Measurements from ENCODE around the gene CAMK2A.
"Not testable (repeated sequence)": the region's sequence is repeated elsewhere in the genome, so short reads cannot be mapped to it uniquely, and the experiment has no call there.

The CAMK2A gene

GRCh38 chr5:150255659-150256409 is 33.7 kb downstream of the CAMK2A start:
- DNase-seq (ENCODE audit: low read depth, low spot score) = no peak

- DNase-seq (ENCODE audit: low read depth, low spot score) = no peak
These were observed 34.8 kb downstream of the CAMK2A start for GRCh38 chr5:150254774-150255173.

DNA sequence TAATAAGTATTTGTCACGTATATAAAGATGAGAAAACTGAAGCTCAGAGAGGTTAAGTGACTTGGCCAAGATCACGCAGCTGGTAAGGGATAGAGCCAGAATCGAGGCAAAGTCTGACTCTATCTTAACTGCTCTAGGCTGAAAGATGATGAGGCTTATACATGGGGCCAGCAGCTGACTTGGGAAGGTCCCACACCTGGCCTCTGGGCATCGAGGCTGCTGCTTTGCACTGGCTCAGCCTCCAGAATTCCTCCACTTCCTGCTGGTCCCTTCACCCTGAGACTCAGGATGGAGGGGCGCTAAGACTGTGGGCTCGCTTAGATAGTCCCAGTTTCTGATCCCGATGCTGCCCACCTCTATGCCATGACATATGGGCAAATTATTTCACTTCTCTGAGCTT is 35.2 kb downstream of the CAMK2A start:
- no peak for DNase-seq (ENCODE audit: low read depth, low spot score)

GRCh38 chr5:150253416-150254208 is 36.0 kb downstream of the CAMK2A start:
- DNase-seq (ENCODE audit: low read depth, low spot score) = no peak

GRCh38 chr5:150252489-150252888 is 37.1 kb downstream of the CAMK2A start:
- no peak for DNase-seq (ENCODE audit: low read depth, low spot score)

DNA sequence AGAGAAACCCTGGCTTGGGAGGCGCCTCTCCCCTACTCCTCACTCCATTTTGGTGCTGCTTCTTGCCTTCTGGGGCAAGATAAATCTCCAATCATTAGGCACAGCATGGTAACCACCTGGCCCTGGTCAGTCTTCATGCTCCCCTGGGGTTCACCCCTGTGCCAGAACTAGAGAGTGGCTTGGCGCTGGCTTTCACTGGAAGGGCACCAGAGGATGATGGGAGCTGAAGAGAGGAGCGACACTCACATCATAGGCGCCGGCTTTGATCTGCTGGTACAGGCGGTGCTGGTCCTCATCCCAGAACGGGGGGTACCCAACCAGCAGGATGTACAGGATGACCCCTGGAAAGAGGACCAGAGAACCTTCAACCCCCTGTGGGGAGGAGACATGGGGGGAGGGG is 38.1 kb downstream of the CAMK2A start:
- no peak for DNase-seq (ENCODE audit: low read depth, low spot score)

GRCh38 chr5:150249744-150250143 is 39.8 kb downstream of the CAMK2A start:
- DNase-seq (ENCODE audit: low read depth, low spot score) = no peak

- DNase-seq (ENCODE audit: low read depth, low spot score) = no peak
These were observed 40.6 kb downstream of the CAMK2A start for GRCh38 chr5:150248946-150249345.

DNA sequence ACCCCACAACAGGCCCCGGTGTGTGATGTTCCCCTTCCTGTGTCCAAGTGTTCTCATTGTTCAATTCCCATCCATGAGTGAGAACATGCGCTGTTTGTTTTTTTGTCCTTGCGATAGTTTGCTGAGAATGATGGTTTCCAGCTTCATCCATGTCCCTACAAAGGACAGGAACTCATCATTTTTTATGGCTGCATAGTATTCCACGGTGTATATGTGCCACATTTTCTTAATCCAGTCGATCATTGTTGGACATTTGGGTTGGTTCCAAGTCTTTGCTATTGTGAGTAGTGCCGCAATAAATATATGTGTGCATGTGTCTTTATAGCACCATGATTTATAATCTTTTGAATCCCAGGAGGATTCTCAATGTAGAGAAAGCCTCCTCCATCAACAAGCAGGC is 41.1 kb downstream of the CAMK2A start:
- not testable (repeated sequence) for DNase-seq (ENCODE audit: low read depth, low spot score)

DNA sequence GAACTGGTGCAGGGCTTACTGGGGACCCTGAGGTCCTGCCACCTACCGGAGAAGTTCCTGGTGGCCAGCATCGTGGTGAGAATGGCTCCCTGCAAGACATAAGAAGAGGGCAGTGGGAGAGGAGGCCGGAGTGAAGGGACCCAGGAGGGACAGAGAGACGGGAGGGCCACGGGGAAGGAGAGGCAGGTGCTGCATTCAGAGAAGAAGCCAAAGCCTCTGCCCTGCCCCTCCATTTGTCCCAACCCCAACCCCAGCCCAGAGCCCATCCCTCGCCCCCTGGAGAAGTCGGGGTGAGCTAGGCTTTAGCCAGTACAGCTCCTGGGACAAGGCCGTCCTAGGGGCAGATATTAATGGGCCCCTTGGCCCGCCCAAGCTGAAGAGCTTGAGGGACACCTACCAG is 41.8 kb downstream of the CAMK2A start:
- no peak for DNase-seq (ENCODE audit: low read depth, low spot score)

GRCh38 chr5:150246835-150247234 is 42.7 kb downstream of the CAMK2A start:
- no peak for DNase-seq (ENCODE audit: low read depth, low spot score)

DNA sequence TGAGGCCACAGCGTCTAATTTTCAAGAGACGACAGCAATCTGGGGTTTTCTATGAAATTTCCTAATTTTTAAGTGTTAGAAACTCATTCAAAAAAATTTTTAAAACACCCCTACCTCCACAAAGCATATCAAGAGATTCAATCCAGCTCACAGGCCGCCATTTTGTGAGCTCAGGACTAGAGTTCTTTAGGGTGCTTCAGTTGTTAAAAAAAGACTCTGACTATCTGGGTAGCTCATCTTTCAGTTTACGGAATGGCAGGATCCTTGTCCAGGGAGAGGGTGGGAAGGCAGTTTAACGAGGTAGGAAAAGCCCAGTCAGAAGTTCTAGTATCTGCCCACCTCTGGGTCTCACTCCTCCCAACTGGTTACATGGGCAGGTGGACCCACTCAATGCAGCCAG is 43.1 kb downstream of the CAMK2A start:
- no peak for DNase-seq (ENCODE audit: low read depth, low spot score)

GRCh38 chr5:150245808-150246207 is 43.8 kb downstream of the CAMK2A start:
- no peak for DNase-seq (ENCODE audit: low read depth, low spot score)

DNA sequence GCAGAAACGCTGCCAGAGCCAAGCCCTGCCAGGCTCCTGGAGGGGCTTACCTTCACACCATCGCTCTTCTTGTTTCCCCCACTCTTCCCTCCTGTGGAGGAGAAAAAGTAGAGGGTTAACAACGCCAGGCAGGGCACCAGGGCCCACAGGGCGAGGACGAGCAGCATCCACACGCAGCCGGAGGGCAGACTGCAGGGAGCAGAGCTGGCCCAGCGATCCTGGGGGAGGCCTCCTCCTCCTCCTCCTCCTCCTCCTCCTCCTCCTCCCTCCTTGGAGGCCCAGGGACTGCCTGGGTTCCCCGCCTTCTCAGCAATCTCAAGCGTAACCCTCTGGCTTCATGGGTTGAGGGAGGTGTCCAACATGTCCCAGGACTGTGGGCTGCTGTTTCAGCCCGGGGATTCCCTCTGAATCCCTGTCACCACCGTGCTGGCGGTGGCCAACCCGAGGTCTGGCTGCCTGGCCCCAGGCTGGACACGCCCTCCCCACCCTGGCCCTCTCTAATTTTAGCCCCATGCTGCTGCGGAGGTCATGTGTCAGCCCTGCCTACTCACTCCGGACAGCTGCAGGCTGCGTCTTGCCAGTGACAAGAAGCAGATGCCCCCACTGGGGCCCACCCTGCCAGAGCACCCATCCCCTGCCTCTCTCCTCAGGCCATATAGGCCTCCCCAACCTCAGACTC is 44.3 kb downstream of the CAMK2A start:
- DNase-seq (ENCODE audit: low read depth, low spot score) = no peak

GRCh38 chr5:150244209-150244608 is 45.4 kb downstream of the CAMK2A start:
- no peak for DNase-seq (ENCODE audit: low read depth, low spot score)

DNA sequence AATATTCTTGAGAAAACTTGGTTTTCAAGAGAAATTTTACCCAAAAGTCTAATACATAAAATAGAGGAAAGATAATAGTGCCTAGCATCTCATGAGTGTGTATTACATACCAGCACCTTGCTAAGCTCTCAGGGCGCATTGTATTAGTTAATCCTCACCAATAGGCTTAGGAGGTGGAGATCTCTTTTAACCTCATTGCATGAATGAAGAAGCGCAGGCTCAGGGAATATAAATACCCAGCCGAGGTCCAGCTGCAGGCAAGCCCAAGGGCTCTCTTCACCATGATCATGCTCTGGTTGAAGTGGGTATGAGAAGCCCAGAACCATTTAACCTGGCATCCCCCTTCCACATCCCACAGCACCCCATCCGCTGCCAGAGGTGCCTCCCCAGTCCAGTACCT is 46.0 kb downstream of the CAMK2A start:
- DNase-seq (ENCODE audit: low read depth, low spot score) = no peak

GRCh38 chr5:150242251-150242894 is 47.2 kb downstream of the CAMK2A start:
- no peak for DNase-seq (ENCODE audit: low read depth, low spot score)

DNA sequence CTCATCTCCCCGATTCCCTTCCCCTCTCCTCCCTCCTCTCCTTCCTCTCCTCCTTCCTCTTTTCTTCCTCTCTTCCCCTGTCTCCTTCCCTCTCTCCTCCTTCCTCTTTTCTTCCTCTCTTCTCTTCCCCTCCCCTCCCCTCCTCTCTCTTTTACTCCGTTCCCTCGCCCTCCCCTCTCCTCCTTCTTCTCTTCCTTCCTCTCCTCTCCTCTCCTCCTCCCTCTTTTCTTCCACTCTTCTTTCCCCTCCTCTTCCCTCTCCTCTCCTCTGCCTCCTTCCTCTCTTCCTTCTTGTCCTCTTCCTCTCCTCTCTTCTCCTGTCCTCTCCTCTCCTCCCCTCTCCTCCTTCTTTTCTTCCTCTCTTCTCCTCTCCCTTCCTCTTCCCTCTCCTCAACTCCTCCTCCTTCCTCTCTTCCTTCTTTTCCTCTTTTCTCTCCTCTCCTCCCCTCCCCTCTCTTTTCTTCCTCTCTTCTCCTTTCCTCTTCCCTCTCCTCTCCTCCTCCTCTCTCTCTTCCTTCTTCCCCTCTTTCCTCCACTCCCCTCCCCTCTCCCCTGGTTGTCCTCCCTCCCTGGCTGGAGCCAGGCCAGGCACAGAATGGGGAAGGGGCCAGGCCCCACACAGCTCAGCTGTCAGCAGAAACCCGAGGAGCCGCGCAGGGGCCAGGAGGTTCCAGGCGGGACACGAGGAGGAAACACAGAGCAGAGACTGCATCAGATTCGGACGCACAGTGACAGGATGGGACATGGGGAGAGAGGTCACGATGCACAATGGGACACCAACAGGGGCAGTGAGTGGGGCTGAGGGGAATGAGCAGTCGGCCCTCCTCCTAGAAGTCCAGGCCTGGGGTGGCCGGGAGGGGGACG is 48.0 kb downstream of the CAMK2A start:
- no peak for DNase-seq (ENCODE audit: low read depth, low spot score)

- DNase-seq (ENCODE audit: low read depth, low spot score) = no peak
These were observed 49.8 kb downstream of the CAMK2A start for GRCh38 chr5:150239794-150240122.

DNA sequence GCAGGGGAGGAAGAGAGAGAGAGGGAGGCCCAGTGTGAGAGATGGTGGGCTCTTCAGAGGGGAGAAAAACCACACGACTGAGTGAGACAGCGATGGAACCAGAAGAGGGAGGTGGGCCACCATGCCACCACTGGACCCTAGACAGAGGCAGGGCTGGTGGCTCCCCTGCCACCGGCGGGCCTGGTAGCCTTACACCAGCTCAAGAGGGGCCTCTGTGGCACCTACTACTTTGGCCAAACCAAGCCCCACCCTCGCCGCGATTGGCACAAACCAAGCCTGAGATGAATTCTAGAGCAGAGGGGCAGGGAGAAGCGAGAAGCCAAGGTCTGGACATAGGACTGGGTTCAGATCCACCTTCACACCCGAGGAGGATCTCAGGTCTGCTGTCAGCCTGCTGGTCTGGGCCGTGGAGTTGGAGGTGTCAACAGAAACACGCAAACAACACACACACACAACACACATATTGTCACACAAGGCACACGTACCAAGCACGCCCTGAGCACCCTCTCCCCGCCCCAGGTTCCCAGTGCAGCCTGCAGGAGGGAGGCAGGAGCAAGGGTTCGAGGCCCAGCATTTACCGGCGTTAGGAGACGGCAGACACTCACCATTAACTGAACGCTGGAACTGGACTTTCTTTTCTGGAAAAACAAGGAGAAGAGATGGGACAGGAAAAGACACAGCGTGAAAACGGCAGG is 50.3 kb downstream of the CAMK2A start:
- DNase-seq (ENCODE audit: low read depth, low spot score) = no peak

DNA sequence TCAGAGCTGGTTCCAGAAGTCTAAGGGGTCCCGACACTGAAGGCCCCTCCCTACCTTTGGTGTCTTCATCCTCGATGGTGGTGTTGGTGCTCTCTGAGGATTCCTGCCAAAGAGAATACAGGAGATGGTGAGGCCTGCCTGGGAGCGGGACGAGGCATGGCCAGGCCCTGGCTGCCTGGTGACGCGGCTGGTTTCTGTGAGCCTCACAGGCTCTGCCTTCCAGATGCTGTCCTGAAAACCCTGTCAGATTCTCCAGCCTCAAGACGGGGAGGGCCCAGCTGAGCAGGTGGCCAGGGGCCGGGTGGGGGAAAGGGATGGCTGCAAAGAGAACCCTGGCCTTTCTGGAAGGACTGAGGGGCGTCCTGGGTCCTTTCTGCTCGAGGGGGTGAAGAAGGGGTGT is 50.9 kb downstream of the CAMK2A start:
- no peak for DNase-seq (ENCODE audit: low read depth, low spot score)

Data from brain pericyte (primary cell).